Uterus (tissue), 2 donors: ENCODE data around the gene TLR8.
"Not testable (repeated sequence)": the region's sequence is repeated elsewhere in the genome, so short reads cannot be mapped to it uniquely, and the experiment has no call there.

Experiments
- POLR2A ChIP-seq, 2 donors: fragments of 450-650 bp; IDR thresholded peaks; one replicate each; pipeline ENCODE4 v1.6.1; 2016; ENCODE audit warnings: antibody characterized with exemption in 2 of 2, mild to moderate bottlenecking in 1 of 2, moderate library complexity in 1 of 2
- TF ChIP-seq, protein P1 (sequence below), 4 experiments: fragments of 200-600 bp in 2 of 4; fragments of 450-650 bp in 2 of 4; sonication (generic) in 2 of 4; IDR thresholded peaks; one replicate each; pipeline ENCODE4 v1.5.1; 2016 to 2019; ENCODE audit warnings: antibody characterized with exemption in 4 of 4, mild to moderate bottlenecking in 2 of 4, moderate library complexity in 1 of 4

DNA sequence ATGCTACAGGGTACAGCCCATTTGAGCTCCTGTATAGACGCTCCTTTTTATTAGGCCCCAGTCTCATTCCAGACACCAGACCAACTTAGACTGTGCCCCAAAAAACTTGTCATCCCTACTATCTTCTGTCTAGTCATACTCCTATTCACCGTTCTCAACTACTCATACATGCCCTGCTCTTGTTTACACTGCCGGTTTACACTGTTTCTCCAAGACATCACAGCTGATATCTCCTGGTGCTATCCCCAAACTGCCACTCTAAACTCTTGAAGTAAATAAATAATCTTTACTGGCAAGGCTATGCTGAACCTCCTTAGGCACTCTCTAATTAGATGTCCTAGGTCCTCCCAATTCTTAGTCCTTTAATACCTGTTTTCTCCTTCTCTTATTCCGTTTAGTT is 38.0 kb downstream of the TLR8 start:
- TF ChIP-seq, protein P1, sequence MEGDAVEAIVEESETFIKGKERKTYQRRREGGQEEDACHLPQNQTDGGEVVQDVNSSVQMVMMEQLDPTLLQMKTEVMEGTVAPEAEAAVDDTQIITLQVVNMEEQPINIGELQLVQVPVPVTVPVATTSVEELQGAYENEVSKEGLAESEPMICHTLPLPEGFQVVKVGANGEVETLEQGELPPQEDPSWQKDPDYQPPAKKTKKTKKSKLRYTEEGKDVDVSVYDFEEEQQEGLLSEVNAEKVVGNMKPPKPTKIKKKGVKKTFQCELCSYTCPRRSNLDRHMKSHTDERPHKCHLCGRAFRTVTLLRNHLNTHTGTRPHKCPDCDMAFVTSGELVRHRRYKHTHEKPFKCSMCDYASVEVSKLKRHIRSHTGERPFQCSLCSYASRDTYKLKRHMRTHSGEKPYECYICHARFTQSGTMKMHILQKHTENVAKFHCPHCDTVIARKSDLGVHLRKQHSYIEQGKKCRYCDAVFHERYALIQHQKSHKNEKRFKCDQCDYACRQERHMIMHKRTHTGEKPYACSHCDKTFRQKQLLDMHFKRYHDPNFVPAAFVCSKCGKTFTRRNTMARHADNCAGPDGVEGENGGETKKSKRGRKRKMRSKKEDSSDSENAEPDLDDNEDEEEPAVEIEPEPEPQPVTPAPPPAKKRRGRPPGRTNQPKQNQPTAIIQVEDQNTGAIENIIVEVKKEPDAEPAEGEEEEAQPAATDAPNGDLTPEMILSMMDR (IDR thresholded peaks at IDR 0.05), result not testable (repeated sequence)
- TF ChIP-seq POLR2A (IDR thresholded peaks at IDR 0.05), result not testable (repeated sequence)
